Skeletal muscle tissue (tissue), 4 donors: Measurements from ENCODE around the gene RBM33. TPM values are rescaled to one million over a fixed set of nuclear protein-coding genes. Genes with fewer than 3 reads are reported as not detected.
"Not testable (repeated sequence)": the region's sequence is repeated elsewhere in the genome, so short reads cannot be mapped to it uniquely, and the experiment has no call there.

Experiments used
- H3K27ac ChIP-seq: one replicate; pipeline ENCODE4 v1.7.0; 2013; ENCODE audit warnings: mild to moderate bottlenecking, low read depth, low read length, inconsistent platforms
- H3K27me3 ChIP-seq, 3 donors: one replicate each; pipeline ENCODE4 v1.7.0; 2013; ENCODE audit warnings: low read length in 3 of 3; ENCODE audit not compliant: control insufficient read depth in 3 of 3, insufficient read depth in 3 of 3
- H3K36me3 ChIP-seq, 3 donors: one replicate each; pipeline ENCODE4 v1.7.0; 2013; ENCODE audit warnings: low read length in 3 of 3; ENCODE audit not compliant: control insufficient read depth in 3 of 3, insufficient read depth in 3 of 3
- H3K4me1 ChIP-seq, 3 donors: one replicate each; pipeline ENCODE4 v1.7.0; 2013; ENCODE audit warnings: low read length in 3 of 3, mild to moderate bottlenecking in 3 of 3; ENCODE audit not compliant: control insufficient read depth in 3 of 3, insufficient read depth in 3 of 3
- H3K4me3 ChIP-seq, 3 donors: one replicate each; pipeline ENCODE4 v1.7.0; 2013; ENCODE audit warnings: low read length in 3 of 3
- H3K9ac ChIP-seq, 3 donors: one replicate each; pipeline ENCODE4 v1.7.0; 2013; ENCODE audit warnings: low read length in 3 of 3, mild to moderate bottlenecking in 3 of 3, moderate library complexity in 2 of 3, low read depth in 1 of 3
- H3K9me3 ChIP-seq, 3 donors: one replicate each; pipeline ENCODE4 v1.7.0; 2013; ENCODE audit warnings: low read length in 3 of 3; ENCODE audit not compliant: control insufficient read depth in 3 of 3
- total RNA-seq: library from RNA; depleted of rRNA; stranded (reverse); fragments of >200 nt; gene quantifications from one replicate; pipeline ENCODE4 v1.2.3, GENCODE V29; 2014
- donor health status: Osteomylitis.

RBM33 gene
- total RNA-seq, 1 donor from 2014 or later = 53.2 TPM

DNA sequence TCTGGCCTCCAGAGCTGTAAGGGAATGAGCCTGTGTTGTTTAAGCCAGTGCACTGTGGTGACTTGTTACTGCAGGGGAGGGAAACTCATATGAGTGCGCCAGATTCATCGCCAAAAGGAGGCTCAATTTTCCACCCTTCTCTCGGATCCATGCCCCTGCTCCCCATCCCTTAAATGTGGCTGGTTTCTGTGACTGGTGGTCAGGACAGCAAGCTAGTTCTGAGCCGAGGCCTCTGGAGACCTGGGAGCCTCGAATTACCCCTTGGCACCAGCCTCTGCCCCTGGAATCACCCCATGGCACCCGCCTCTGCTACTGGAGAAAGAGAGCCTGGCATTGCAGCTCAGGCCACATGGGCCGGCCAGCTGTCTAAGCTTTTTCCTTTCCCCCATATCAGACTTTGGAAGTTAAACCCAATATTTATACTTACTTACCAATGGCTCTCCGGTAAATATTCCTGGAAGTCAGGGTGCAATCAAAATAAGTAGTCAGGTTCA, 39.9 kb upstream of the RBM33 start:
- H3K9ac ChIP-seq = no peak overlapping the region
- H3K9me3 ChIP-seq = no peaks in the 10 kb centered on the region
- peaks cover 2 to 10% (median 6%) of the 10 kb centered on the region in 3 donors for H3K4me1 ChIP-seq
- H3K36me3 ChIP-seq = no peaks in the 10 kb centered on the region
- H3K27me3 ChIP-seq = peaks cover 0 to 13% (median 0%) of the 10 kb centered on the region in 3 donors
- no peak overlapping the region for H3K27ac ChIP-seq
- no peak overlapping the region for H3K4me3 ChIP-seq

- Histone ChIP-seq H3K36me3 (no peaks in the 10 kb centered on the region), H3K9ac (no peak overlapping the region), H3K4me3 (no peak overlapping the region), H3K4me1 (peaks cover 2 to 5% (median 5%) of the 10 kb centered on the region in 3 donors), H3K27ac (no peak overlapping the region), H3K9me3 (no peaks in the 10 kb centered on the region), H3K27me3 (no peaks in the 10 kb centered on the region)
Measured at GRCh38 chr7:155609185-155609584, 35.3 kb upstream of the RBM33 start.

GRCh38 chr7:155610633-155611193, 33.7 kb upstream of the RBM33 start:
- H3K9me3 ChIP-seq = no peaks in the 10 kb centered on the region

GRCh38 chr7:155611808-155612447, 32.5 kb upstream of the RBM33 start:
- Histone ChIP-seq H3K4me1 (no peaks in the 10 kb centered on the region), H3K36me3 (no peaks in the 10 kb centered on the region), H3K9me3 (no peaks in the 10 kb centered on the region), H3K27me3 (no peaks in the 10 kb centered on the region), H3K27ac (no peak overlapping the region), H3K4me3 (no peak overlapping the region), H3K9ac (no peak overlapping the region)

More at GRCh38 chr7:155610633-155611193, 33.7 kb upstream of the RBM33 start:
- Histone ChIP-seq H3K27me3 (no peaks in the 10 kb centered on the region), H3K4me3 (no peak overlapping the region), H3K9ac (no peak overlapping the region), H3K4me1 (no peaks in the 10 kb centered on the region), H3K27ac (no peak overlapping the region), H3K36me3 (no peaks in the 10 kb centered on the region)

GRCh38 chr7:155612658-155613057, 31.8 kb upstream of the RBM33 start:
- Histone ChIP-seq H3K9me3 (no peaks in the 10 kb centered on the region), H3K4me3 (no peak overlapping the region), H3K4me1 (no peaks in the 10 kb centered on the region), H3K36me3 (no peaks in the 10 kb centered on the region), H3K27ac (no peak overlapping the region), H3K27me3 (no peaks in the 10 kb centered on the region), H3K9ac (no peak overlapping the region)

GRCh38 chr7:155615085-155615484, 29.4 kb upstream of the RBM33 start:
- not testable (repeated sequence) for H3K9me3 ChIP-seq, H3K4me1 ChIP-seq, H3K9ac ChIP-seq, H3K27me3 ChIP-seq, H3K36me3 ChIP-seq, H3K27ac ChIP-seq, H3K4me3 ChIP-seq

- no peaks in the 10 kb centered on the region for H3K9me3 ChIP-seq
- peaks cover 0 to 2% (median 0%) of the 10 kb centered on the region in 3 donors for H3K27me3 ChIP-seq
- no peak overlapping the region for H3K4me3 ChIP-seq
- H3K4me1 ChIP-seq = no peaks in the 10 kb centered on the region
- H3K36me3 ChIP-seq = no peaks in the 10 kb centered on the region
- H3K9ac ChIP-seq = no peak overlapping the region
- no peak overlapping the region for H3K27ac ChIP-seq
Measured at GRCh38 chr7:155618708-155619633, 25.5 kb upstream of the RBM33 start.

DNA sequence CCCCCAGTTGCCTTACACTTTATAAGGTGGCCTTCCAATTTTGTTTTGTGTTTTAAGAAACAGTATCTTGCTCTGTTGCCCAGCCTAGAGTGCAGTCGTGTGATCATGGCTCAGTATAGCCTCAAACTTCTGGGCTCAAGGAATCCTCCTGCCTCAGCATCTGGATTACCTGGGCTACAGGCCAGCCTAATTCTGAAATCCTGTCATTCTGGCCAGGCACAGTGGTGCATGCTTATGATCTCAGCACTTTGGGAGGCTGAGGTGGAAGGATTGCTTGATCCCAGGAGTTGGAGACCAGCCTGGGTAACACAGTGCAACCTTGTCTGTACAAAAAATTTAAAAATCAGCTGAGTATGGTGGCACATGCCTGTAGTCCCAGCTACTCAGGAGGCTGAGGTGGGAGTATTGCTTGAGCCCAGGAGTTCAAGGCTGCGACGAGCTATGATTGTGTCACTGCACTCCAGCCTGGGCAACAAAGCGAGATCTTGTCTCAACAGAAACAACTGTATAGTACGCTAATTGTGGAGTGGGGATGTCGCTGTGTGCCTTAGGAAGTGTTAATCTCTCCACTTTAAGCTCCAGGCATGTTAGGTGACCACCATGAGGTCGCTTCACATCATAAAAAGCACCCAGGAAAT, 24.7 kb upstream of the RBM33 start:
- Histone ChIP-seq H3K9me3 (no peaks in the 10 kb centered on the region), H3K36me3 (no peaks in the 10 kb centered on the region), H3K4me3 (no peak overlapping the region), H3K4me1 (no peaks in the 10 kb centered on the region), H3K27ac (no peak overlapping the region), H3K27me3 (peaks cover 0 to 2% (median 0%) of the 10 kb centered on the region in 3 donors), H3K9ac (no peak overlapping the region)

- no peaks in the 10 kb centered on the region for H3K9me3 ChIP-seq
- H3K9ac ChIP-seq = no peak overlapping the region
- H3K4me3 ChIP-seq = no peak overlapping the region
- no peak overlapping the region for H3K27ac ChIP-seq
- peaks cover 0 to 2% (median 0%) of the 10 kb centered on the region in 3 donors for H3K27me3 ChIP-seq
- H3K36me3 ChIP-seq = no peaks in the 10 kb centered on the region
- no peaks in the 10 kb centered on the region for H3K4me1 ChIP-seq
Measured at GRCh38 chr7:155620497-155620896, 24.0 kb upstream of the RBM33 start.
